IMR-90 (cell line): ENCODE data around the gene AKR1C4. TPM values are rescaled to one million over a fixed set of nuclear protein-coding genes. Genes with fewer than 3 reads are reported as not detected.
A peak's percentile ranks its signal among the peaks of the same experiment; 100 is the strongest.

Experiments
- ATAC-seq: fragments of 200-7000 bp; cut with Tn5 transposase; 2 replicates; pipeline ENCODE4 v1.9.1; 2020; ENCODE audit warnings: low read depth, mild to moderate bottlenecking, moderate library complexity
- BruUV-seq: library from RNA; stranded (reverse); fragments of 400-500 nt; replicated peaks from 2 replicates; lab custom pipeline; 2021; lab: Mats Ljungman, UMichigan
- CTCF ChIA-PET: fragments of 300-600 bp; formaldehyde crosslinking; extraction: SDS; loops from one replicate; lab custom pipeline; 2021; ENCODE audit warnings: antibody characterized with exemption; lab: Yijun Ruan, JAX
- POLR2A ChIA-PET: fragments of 300-600 bp; sonication (Branson Sonifier 250); formaldehyde crosslinking; loops from one replicate; lab custom pipeline; 2022; ENCODE audit warnings: antibody characterized with exemption; ENCODE audit not compliant: unreplicated experiment; lab: Charles Lee
- DNase-seq: peaks from one replicate; pipeline ENCODE4 v3.0.0; 2013
- H2AFZ ChIP-seq: replicated peaks from 2 replicates; pipeline ENCODE3; 2013; ENCODE audit warnings: low read length, mild to moderate bottlenecking; ENCODE audit not compliant: poor library complexity
- H2AK5ac ChIP-seq: 2 replicates; pipeline ENCODE4 v1.6.1; 2013; ENCODE audit warnings: low read depth, low read length, inconsistent platforms
- H2AK9ac ChIP-seq: replicated peaks from 2 replicates; pipeline ENCODE3; 2013; ENCODE audit warnings: mild to moderate bottlenecking, low read depth, low read length, moderate library complexity; ENCODE audit not compliant: poor library complexity
- H2BK120ac ChIP-seq: 2 replicates; pipeline ENCODE4 v1.6.1; 2013; ENCODE audit warnings: low read depth, low read length, inconsistent platforms
- H2BK15ac ChIP-seq: 3 replicates; pipeline ENCODE4 v1.6.1; 2013; ENCODE audit warnings: low read depth, low read length, inconsistent platforms
- H2BK20ac ChIP-seq: 2 replicates; pipeline ENCODE4 v1.6.1; 2013; ENCODE audit warnings: low read depth, mild to moderate bottlenecking, inconsistent platforms, low read length, moderate library complexity
- H2BK5ac ChIP-seq: 2 replicates; pipeline ENCODE4 v1.6.1; 2013; ENCODE audit warnings: mild to moderate bottlenecking, low read depth, low read length, inconsistent platforms; ENCODE audit not compliant: poor library complexity, severe bottlenecking
- H3K14ac ChIP-seq: replicated peaks from 2 replicates; pipeline ENCODE4 v1.6.1; 2013; ENCODE audit warnings: low read depth, low read length, inconsistent platforms
- H3K18ac ChIP-seq: 2 replicates; pipeline ENCODE4 v1.6.1; 2013; ENCODE audit warnings: low read depth, low read length, control low read depth
- H3K23ac ChIP-seq: 2 replicates; pipeline ENCODE4 v1.6.1; 2013; ENCODE audit warnings: low read depth, low read length, inconsistent platforms
- H3K27ac ChIP-seq: 2 replicates; pipeline ENCODE4 v1.5.1; 2013; ENCODE audit warnings: mild to moderate bottlenecking, control low read depth, low read length; ENCODE audit not compliant: insufficient read depth
- H3K27me3 ChIP-seq: 2 replicates; pipeline ENCODE4 v1.6.1; 2013; ENCODE audit warnings: low read length; ENCODE audit not compliant: control insufficient read depth, insufficient read depth
- H3K36me3 ChIP-seq: 2 replicates; pipeline ENCODE4 v1.6.1; 2013; ENCODE audit warnings: low read length, mixed read lengths; ENCODE audit not compliant: control insufficient read depth, insufficient read depth
- H3K4ac ChIP-seq: 2 replicates; pipeline ENCODE4 v1.6.1; 2013; ENCODE audit warnings: low read depth, low read length, inconsistent platforms
- H3K4me1 ChIP-seq: 2 replicates; pipeline ENCODE4 v1.6.1; 2013; ENCODE audit warnings: low read length, mixed read lengths; ENCODE audit not compliant: control insufficient read depth, insufficient read depth
- H3K4me2 ChIP-seq: 2 replicates; pipeline ENCODE4 v1.6.1; 2013; ENCODE audit warnings: low read depth, mild to moderate bottlenecking, control low read depth, low read length, moderate library complexity
- H3K4me3 ChIP-seq: 2 replicates; pipeline ENCODE4 v1.5.1; 2013; ENCODE audit warnings: low read depth, mild to moderate bottlenecking, control low read depth, low read length, moderate library complexity; ENCODE audit not compliant: insufficient read depth
- H3K56ac ChIP-seq: 2 replicates; pipeline ENCODE4 v1.6.1; 2013; ENCODE audit warnings: low read length, inconsistent platforms; ENCODE audit not compliant: insufficient read depth; ENCODE audit errors: extremely low read depth
- H3K79me1 ChIP-seq, 2 experiments: 2 replicates each; pipeline ENCODE4 v1.6.1; 2013; ENCODE audit warnings: low read length in 2 of 2, inconsistent platforms in 1 of 2, low read depth in 1 of 2
- H3K9ac ChIP-seq: 2 replicates; pipeline ENCODE4 v1.6.1; 2013; ENCODE audit warnings: low read depth, low read length, control low read depth
- H3K9me1 ChIP-seq: 2 replicates; pipeline ENCODE4 v1.6.1; 2013; ENCODE audit warnings: low read length, inconsistent platforms; ENCODE audit not compliant: insufficient read depth
- H3K9me3 ChIP-seq: 2 replicates; pipeline ENCODE4 v1.6.1; 2013; ENCODE audit warnings: low read length; ENCODE audit not compliant: control insufficient read depth, insufficient read depth
- H4K20me1 ChIP-seq: 2 replicates; pipeline ENCODE4 v1.6.1; 2013; ENCODE audit warnings: low read length, inconsistent platforms; ENCODE audit not compliant: insufficient read depth
- H4K5ac ChIP-seq: 2 replicates; pipeline ENCODE4 v1.6.1; 2013; ENCODE audit warnings: mild to moderate bottlenecking, low read depth, low read length, control low read depth
- H4K8ac ChIP-seq, 2 experiments: 2 replicates each; pipeline ENCODE4 v1.6.1; 2013; ENCODE audit warnings: low read depth in 2 of 2, low read length in 2 of 2, control low read depth in 1 of 2, inconsistent platforms in 1 of 2
- H4K91ac ChIP-seq: 2 replicates; pipeline ENCODE4 v1.6.1; 2013; ENCODE audit warnings: low read depth, low read length, inconsistent platforms; ENCODE audit not compliant: insufficient read depth
- MXI1 ChIP-seq: IDR thresholded peaks from 2 replicates; pipeline ENCODE4 v1.6.1; 2012; ENCODE audit warnings: low read depth, mild to moderate bottlenecking, low read length, moderate library complexity, borderline replicate concordance
- POLR2A ChIP-seq: IDR thresholded peaks from 2 replicates; pipeline ENCODE4 v1.6.1; 2012; ENCODE audit warnings: mild to moderate bottlenecking, low read depth, low read length
- WGBS, 2 experiments: methylation state at CpG; one replicate each; pipeline versions ENCODE4 v1.1.5 to v1.1.7; 2013; ENCODE audit warnings: missing lambda C conversion rate in 2 of 2; ENCODE audit not compliant: insufficient read length in 1 of 2; ENCODE audit errors: extremely low coverage in 2 of 2; 5-methylcytosine and 5-hydroxymethylcytosine counted together
- dilution Hi-C: fragments of 300-500 bp; cut with HindIII; formaldehyde crosslinking; loops from one replicate; pipeline ENCODE4 v1.14.3; 2018; ENCODE audit warnings: low sequenced_read_pairs; ENCODE audit not compliant: unreplicated experiment
- in situ Hi-C: fragments of 300-500 bp; cut with MboI; formaldehyde crosslinking; loops from 3 replicates; pipeline ENCODE4 v1.14.3; 2019; ENCODE audit warnings: low sequenced_read_pairs, inconsistent platforms, mixed read lengths
- intact Hi-C: fragments of 100-400 bp; cut with micrococcal nuclease; formaldehyde crosslinking; loops from 2 replicates; pipeline ENCODE4 v1.10.0; 2022
- polyA plus RNA-seq, 3 experiments: library from polyadenylated mRNA; depleted of rRNA; stranded (reverse); fragments of >200 nt; gene quantifications; 2 replicates each; pipeline ENCODE4 v1.2.3, GENCODE V29; 2012; ENCODE audit warnings: low replicate concordance in 1 of 3
- total RNA-seq: library from RNA; depleted of rRNA; stranded (reverse); fragments of >200 nt; gene quantifications from 2 replicates; pipeline ENCODE4 v1.2.3, GENCODE V29; 2012

AKR1C4 gene
- total and polyA plus RNA-seq, 2 of the 4 experiments (the other 2 are of a cell fraction) = not detected

DNA sequence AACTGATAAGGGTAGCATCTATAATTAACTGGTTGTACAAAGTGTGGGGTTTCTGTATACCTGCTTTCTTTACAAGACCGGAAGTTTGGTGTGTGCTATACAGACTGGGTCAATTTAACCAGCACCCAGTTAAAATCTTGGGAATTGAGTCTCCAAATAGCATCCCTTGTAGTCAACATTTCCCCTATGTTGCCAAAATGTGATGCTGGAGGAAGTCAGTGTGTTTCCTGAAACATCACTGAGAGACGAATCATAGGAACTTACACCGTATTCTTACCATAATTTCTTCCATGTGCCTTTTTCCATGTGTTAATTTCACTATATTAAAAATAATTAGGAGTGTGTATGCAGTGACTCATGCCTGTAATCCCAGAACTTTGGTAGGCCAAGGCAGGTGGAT lies 1.7 kb downstream of the AKR1C4 start:
- DNase-seq (peak; percentile 6), ATAC-seq (no peak)
- Histone ChIP-seq H3K27ac (no peak overlapping the region), H4K91ac (no peak overlapping the region), H3K14ac (no peak overlapping the region), H2AFZ (no peak overlapping the region), H4K5ac (no peak overlapping the region), H3K36me3 (no peaks in the 10 kb centered on the region), H2AK5ac (no peak overlapping the region), H2BK15ac (no peak overlapping the region), H3K79me1 (no peaks in the 10 kb centered on the region), H3K27me3 (no peaks in the 10 kb centered on the region), H3K9me1 (no peaks in the 10 kb centered on the region), H3K9ac (no peak overlapping the region), H3K4ac (no peak overlapping the region), H3K9me3 (peaks cover 2% of the 10 kb centered on the region; the same call in 1 of the 2 replicates), H3K23ac (no peak overlapping the region), H3K18ac (no peak overlapping the region), H2AK9ac (no peak overlapping the region), H3K4me1 (no peaks in the 10 kb centered on the region), H3K4me2 (no peak overlapping the region), H2BK5ac (no peak overlapping the region), H4K20me1 (no peaks in the 10 kb centered on the region), H3K4me3 (no peak overlapping the region), H4K8ac (no peak overlapping the region), H2BK120ac (no peak overlapping the region), H3K56ac (no peak overlapping the region), H2BK20ac (no peak overlapping the region)
- dilution Hi-C loops (no loop called here), in situ Hi-C loops (no loop called here), intact Hi-C loops (loop anchor here (10.0 kb wide), 1 partner anchor 54 kb away; no protein-coding TSS in a partner anchor)
- BruUV-seq = no TSS peak
- TF ChIP-seq POLR2A = no peak
- TF ChIP-seq MXI1 = no peak
- no CpG with 5 or more reads among the region's 3 CpGs for WGBS, 2 experiments
- ChIA-PET POLR2A (no interaction called here), CTCF (no interaction called here)
